Loucy (cell line): ENCODE data around the gene CHRNA5.

Experiments used
- EZH2phosphoT487 ChIP-seq: fragments of 200-600 bp; IDR thresholded peaks from 2 replicates; pipeline ENCODE4 v1.6.1; 2018; ENCODE audit warnings: antibody characterized with exemption, mild to moderate bottlenecking, moderate library complexity, borderline replicate concordance
- TF ChIP-seq, protein P1 (sequence below): fragments of 200-600 bp; sonication (generic); conservative IDR thresholded peaks from 2 replicates; pipeline ENCODE4 v1.5.1; 2014; ENCODE audit warnings: mild to moderate bottlenecking, antibody characterized with exemption, low read length

DNA sequence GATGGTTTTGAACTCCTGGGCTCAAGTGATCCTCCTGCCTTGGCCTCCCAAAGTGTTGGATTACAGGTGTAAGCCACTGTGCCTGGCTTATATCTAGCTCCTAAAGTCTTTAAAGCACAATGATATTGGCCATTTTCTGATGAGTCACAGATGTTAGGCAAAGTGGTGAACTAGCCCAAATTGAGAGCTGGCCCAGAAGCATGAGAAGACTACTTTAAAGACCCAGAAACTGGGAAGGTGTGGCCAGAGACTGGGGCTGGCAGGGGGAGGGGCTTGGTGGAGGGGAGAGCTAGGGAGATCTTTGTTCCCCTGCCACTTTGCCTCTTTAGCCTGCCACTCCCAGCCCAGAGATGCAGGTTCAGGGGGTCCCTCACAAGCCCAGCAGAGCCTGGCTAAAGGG lies 33.9 kb downstream of the CHRNA5 start:
- TF ChIP-seq, protein P1, sequence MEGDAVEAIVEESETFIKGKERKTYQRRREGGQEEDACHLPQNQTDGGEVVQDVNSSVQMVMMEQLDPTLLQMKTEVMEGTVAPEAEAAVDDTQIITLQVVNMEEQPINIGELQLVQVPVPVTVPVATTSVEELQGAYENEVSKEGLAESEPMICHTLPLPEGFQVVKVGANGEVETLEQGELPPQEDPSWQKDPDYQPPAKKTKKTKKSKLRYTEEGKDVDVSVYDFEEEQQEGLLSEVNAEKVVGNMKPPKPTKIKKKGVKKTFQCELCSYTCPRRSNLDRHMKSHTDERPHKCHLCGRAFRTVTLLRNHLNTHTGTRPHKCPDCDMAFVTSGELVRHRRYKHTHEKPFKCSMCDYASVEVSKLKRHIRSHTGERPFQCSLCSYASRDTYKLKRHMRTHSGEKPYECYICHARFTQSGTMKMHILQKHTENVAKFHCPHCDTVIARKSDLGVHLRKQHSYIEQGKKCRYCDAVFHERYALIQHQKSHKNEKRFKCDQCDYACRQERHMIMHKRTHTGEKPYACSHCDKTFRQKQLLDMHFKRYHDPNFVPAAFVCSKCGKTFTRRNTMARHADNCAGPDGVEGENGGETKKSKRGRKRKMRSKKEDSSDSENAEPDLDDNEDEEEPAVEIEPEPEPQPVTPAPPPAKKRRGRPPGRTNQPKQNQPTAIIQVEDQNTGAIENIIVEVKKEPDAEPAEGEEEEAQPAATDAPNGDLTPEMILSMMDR = no peak
- no peak for TF ChIP-seq EZH2phosphoT487
